CD4-positive, alpha-beta T cell (primary cell): ENCODE data around the gene OSBPL6. TPM values are rescaled to one million over a fixed set of nuclear protein-coding genes. Genes with fewer than 3 reads are reported as not detected.

Experiments
- ATAC-seq: fragments of 200-7000 bp; cut with Tn5 transposase; one replicate; pipeline ENCODE4 v1.10.0; 2022; ENCODE audit warnings: mild to moderate bottlenecking; ENCODE audit not compliant: poor library complexity
- CTCF ChIA-PET: fragments of 350-600 bp; sonication (Branson Sonifier 250); formaldehyde crosslinking; loops from one replicate; lab custom pipeline; 2021; ENCODE audit warnings: antibody characterized with exemption, inconsistent platforms; lab: Charles Lee
- POLR2A ChIA-PET: fragments of 350-600 bp; sonication (Branson Sonifier 250); formaldehyde crosslinking; loops from one replicate; lab custom pipeline; 2021; ENCODE audit warnings: antibody characterized with exemption, inconsistent platforms; lab: Charles Lee
- DNase-seq, 14 experiments: peaks; one replicate each; pipeline ENCODE4 v3.0.0-alpha.2; 2013 to 2020; ENCODE audit warnings: mixed read lengths in 2 of 14
- H3K27ac ChIP-seq, 2 donors: one replicate each; pipeline versions ENCODE4 v1.5.1 to v1.7.0; 2013; ENCODE audit warnings: low read length in 2 of 2, low read depth in 1 of 2, mild to moderate bottlenecking in 1 of 2
- H3K27me3 ChIP-seq, 2 experiments: 1 replicate in 1 of 2; 2 replicates in 1 of 2; pipeline versions ENCODE4 v1.6.1 to v1.7.0; 2013; ENCODE audit warnings: low read length in 2 of 2, control low read depth in 1 of 2, mild to moderate bottlenecking in 1 of 2, moderate library complexity in 1 of 2; ENCODE audit not compliant: insufficient read depth in 2 of 2, control insufficient read depth in 1 of 2
- H3K36me3 ChIP-seq: one replicate; pipeline ENCODE4 v1.6.1; 2013; ENCODE audit warnings: low read length, control low read depth; ENCODE audit not compliant: insufficient read depth
- H3K4me1 ChIP-seq: one replicate; pipeline ENCODE4 v1.6.1; 2013; ENCODE audit warnings: low read length, control low read depth; ENCODE audit not compliant: insufficient read depth
- H3K4me3 ChIP-seq: one replicate; pipeline ENCODE4 v1.5.1; 2013; ENCODE audit warnings: mild to moderate bottlenecking, low read length, moderate library complexity
- H3K9me3 ChIP-seq, 2 experiments: 1 replicate in 1 of 2; 2 replicates in 1 of 2; pipeline versions ENCODE4 v1.6.1 to v1.7.0; 2013; ENCODE audit warnings: low read length in 2 of 2, mild to moderate bottlenecking in 2 of 2, control low read depth in 1 of 2, moderate library complexity in 1 of 2; ENCODE audit not compliant: control insufficient read depth in 1 of 2, insufficient read depth in 1 of 2
- H3K27ac Mint-ChIP-seq: one replicate; pipeline ENCODE4 v1.8.0; 2020; ENCODE audit warnings: mixed read lengths
- H3K27me3 Mint-ChIP-seq: one replicate; pipeline ENCODE4 v1.8.0; 2021; ENCODE audit warnings: mixed read lengths
- H3K36me3 Mint-ChIP-seq: one replicate; pipeline ENCODE4 v1.8.0; 2021; ENCODE audit warnings: low read depth, mixed read lengths
- H3K4me1 Mint-ChIP-seq: one replicate; pipeline ENCODE4 v1.8.0; 2021; ENCODE audit warnings: low read depth, mixed read lengths
- H3K4me3 Mint-ChIP-seq: one replicate; pipeline ENCODE4 v1.8.0; 2020; ENCODE audit warnings: mild to moderate bottlenecking, mixed read lengths
- H3K9me3 Mint-ChIP-seq: one replicate; pipeline ENCODE4 v1.8.0; 2020; ENCODE audit warnings: mixed read lengths
- intact Hi-C, 2 experiments: fragments of 100-400 bp; cut with DNase I in 1 of 2; cut with micrococcal nuclease in 1 of 2; formaldehyde crosslinking; loops; one replicate each; pipeline versions ENCODE4 v1.15.1 to v1.9.0; 2023 to 2025; cut with DNase I, micrococcal nuclease
- total RNA-seq, 174 experiments: library from RNA in 2 of 174; stranded (reverse) in 2 of 174; gene quantifications; one replicate each; pipeline ENCODE4 v1.2.3 and lab custom pipeline; 2021 to 2026
- TF ChIP-seq, protein P1 (sequence below): fragments of 200-600 bp; IDR thresholded peaks from one replicate; pipeline ENCODE4 v1.8.0; 2022; ENCODE audit warnings: antibody characterized with exemption, mild to moderate bottlenecking

The OSBPL6 gene
- total RNA-seq, 2 experiments from 2014 or later, result 0.08 to 0.11 TPM

GRCh38 chr2:178296394-178297090 is 102.2 kb downstream of the OSBPL6 start:
- Histone ChIP-seq H3K9me3 (no peaks in the 10 kb centered on the region), H3K36me3 (no peaks in the 10 kb centered on the region), H3K4me1 (no peaks in the 10 kb centered on the region), H3K27ac (no peak overlapping the region), H3K4me3 (no peak overlapping the region), H3K27me3 (peaks cover 7 to 8% of the 10 kb centered on the region in 2 experiments)
- ATAC-seq, result no peak
- no peaks in the 10 kb centered on the region for H3K9me3 Mint-ChIP-seq
- no peaks in the 10 kb centered on the region for H3K36me3 Mint-ChIP-seq
- DNase-seq, result no peak
- TF ChIP-seq, protein P1, sequence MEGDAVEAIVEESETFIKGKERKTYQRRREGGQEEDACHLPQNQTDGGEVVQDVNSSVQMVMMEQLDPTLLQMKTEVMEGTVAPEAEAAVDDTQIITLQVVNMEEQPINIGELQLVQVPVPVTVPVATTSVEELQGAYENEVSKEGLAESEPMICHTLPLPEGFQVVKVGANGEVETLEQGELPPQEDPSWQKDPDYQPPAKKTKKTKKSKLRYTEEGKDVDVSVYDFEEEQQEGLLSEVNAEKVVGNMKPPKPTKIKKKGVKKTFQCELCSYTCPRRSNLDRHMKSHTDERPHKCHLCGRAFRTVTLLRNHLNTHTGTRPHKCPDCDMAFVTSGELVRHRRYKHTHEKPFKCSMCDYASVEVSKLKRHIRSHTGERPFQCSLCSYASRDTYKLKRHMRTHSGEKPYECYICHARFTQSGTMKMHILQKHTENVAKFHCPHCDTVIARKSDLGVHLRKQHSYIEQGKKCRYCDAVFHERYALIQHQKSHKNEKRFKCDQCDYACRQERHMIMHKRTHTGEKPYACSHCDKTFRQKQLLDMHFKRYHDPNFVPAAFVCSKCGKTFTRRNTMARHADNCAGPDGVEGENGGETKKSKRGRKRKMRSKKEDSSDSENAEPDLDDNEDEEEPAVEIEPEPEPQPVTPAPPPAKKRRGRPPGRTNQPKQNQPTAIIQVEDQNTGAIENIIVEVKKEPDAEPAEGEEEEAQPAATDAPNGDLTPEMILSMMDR, result no peak
- intact Hi-C loops, result no loop called here
- no peak overlapping the region for H3K27ac Mint-ChIP-seq
- H3K27me3 Mint-ChIP-seq, result peaks cover 21% of the 10 kb centered on the region
- no peak overlapping the region for H3K4me3 Mint-ChIP-seq
- CTCF ChIA-PET, result no interaction called here
- POLR2A ChIA-PET, result interaction anchor here (0.6 kb wide), 1 partner anchor 1994 kb away, joined by 3 read pairs; no protein-coding TSS in a partner anchor
- no peaks in the 10 kb centered on the region for H3K4me1 Mint-ChIP-seq

- Histone ChIP-seq H3K27ac (no peak overlapping the region), H3K36me3 (no peaks in the 10 kb centered on the region), H3K9me3 (no peaks in the 10 kb centered on the region), H3K4me1 (no peaks in the 10 kb centered on the region), H3K27me3 (peaks cover 7 to 8% of the 10 kb centered on the region in 2 experiments), H3K4me3 (no peak overlapping the region)
- ChIA-PET POLR2A (interaction anchor here (0.6 kb wide), 1 partner anchor 1995 kb away, joined by 3 read pairs; no protein-coding TSS in a partner anchor), CTCF (no interaction called here)
- TF ChIP-seq, protein P1, result no peak
- H3K36me3 Mint-ChIP-seq, result no peaks in the 10 kb centered on the region
- no peaks in the 10 kb centered on the region for H3K9me3 Mint-ChIP-seq
- no peak overlapping the region for H3K27ac Mint-ChIP-seq
- no peak overlapping the region for H3K4me3 Mint-ChIP-seq
- ATAC-seq (no peak), DNase-seq (no peak)
- no peaks in the 10 kb centered on the region for H3K4me1 Mint-ChIP-seq
- H3K27me3 Mint-ChIP-seq, result peaks cover 21% of the 10 kb centered on the region
- intact Hi-C loops, result no loop called here
Measured at GRCh38 chr2:178297091-178297411, 102.7 kb downstream of the OSBPL6 start.

DNA sequence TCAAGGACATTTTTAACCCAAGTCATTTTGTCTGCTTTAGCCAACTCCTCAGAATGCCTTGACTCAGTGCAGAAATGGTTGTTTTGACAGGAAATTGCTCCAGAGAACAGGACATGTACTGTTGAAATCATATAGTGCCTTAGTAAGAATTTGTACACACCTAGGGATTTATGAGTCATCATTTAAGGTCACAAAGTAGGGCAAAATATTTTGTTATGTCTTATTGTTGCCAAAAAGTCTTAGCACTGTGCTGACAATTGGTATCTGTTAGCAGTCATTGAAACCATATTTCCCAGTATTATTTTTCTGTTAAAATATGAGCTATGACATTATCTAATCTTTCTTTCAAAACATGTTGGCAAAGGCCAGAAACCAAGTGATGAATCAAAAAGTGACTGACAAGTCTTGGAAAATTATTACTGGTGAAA is 104.5 kb downstream of the OSBPL6 start:
- ATAC-seq, result no peak
- H3K4me3 ChIP-seq, result no peak overlapping the region
- H3K27me3 Mint-ChIP-seq, result peaks cover 25% of the 10 kb centered on the region
- H3K9me3 ChIP-seq, result no peaks in the 10 kb centered on the region
- intact Hi-C loops, result no loop called here
- H3K36me3 ChIP-seq, result no peaks in the 10 kb centered on the region
- H3K9me3 Mint-ChIP-seq, result no peaks in the 10 kb centered on the region
- H3K27ac Mint-ChIP-seq, result no peak overlapping the region
- no peak overlapping the region for H3K27ac ChIP-seq
- TF ChIP-seq, protein P1, result no peak
- peaks cover 3 to 8% of the 10 kb centered on the region in 2 experiments for H3K27me3 ChIP-seq
- H3K4me3 Mint-ChIP-seq, result no peak overlapping the region
- no peaks in the 10 kb centered on the region for H3K4me1 ChIP-seq
- ChIA-PET POLR2A (no interaction called here), CTCF (no interaction called here)
- H3K36me3 Mint-ChIP-seq, result no peaks in the 10 kb centered on the region
- H3K4me1 Mint-ChIP-seq, result no peaks in the 10 kb centered on the region
- no peak for DNase-seq
